A673 (cell line): ENCODE results near the gene BRSK2. TPM values are rescaled to one million over a fixed set of nuclear protein-coding genes. Genes with fewer than 3 reads are reported as not detected.

ENCODE experiments used
- BruUV-seq: library from RNA; stranded (reverse); fragments of 400-500 nt; replicated peaks from 2 replicates; lab custom pipeline; 2021; lab: Mats Ljungman, UMichigan
- CTCF ChIA-PET: fragments of 300-600 bp; sonication (Branson Sonifier 250); formaldehyde crosslinking; loops from one replicate; lab custom pipeline; 2022; ENCODE audit warnings: antibody characterized with exemption; lab: Charles Lee
- POLR2A ChIA-PET: fragments of 300-600 bp; sonication (Branson Sonifier 250); formaldehyde crosslinking; loops from one replicate; lab custom pipeline; 2022; ENCODE audit warnings: antibody characterized with exemption; ENCODE audit not compliant: low non-redundant PET; lab: Charles Lee
- DNase-seq: peaks from one replicate; pipeline ENCODE4 v3.0.0-alpha.2; 2015; ENCODE audit warnings: low spot score
- H3K27ac ChIP-seq: fragments of 200-600 bp; sonication (generic); 2 replicates; pipeline ENCODE4 v1.5.1; 2016; ENCODE audit warnings: mixed run types, low read depth, mild to moderate bottlenecking, mixed read lengths, antibody characterized with exemption, low read length; ENCODE audit not compliant: poor library complexity, severe bottlenecking
- H3K27me3 ChIP-seq: fragments of 200-600 bp; sonication (generic); replicated peaks from 2 replicates; pipeline ENCODE4 v1.6.1; 2017; ENCODE audit warnings: mixed run types, low read depth, mild to moderate bottlenecking, mixed read lengths, antibody characterized with exemption, low read length; ENCODE audit not compliant: insufficient read depth, poor library complexity
- H3K36me3 ChIP-seq: fragments of 200-600 bp; sonication (generic); 2 replicates; pipeline ENCODE4 v1.6.1; 2016; ENCODE audit warnings: mixed run types, mild to moderate bottlenecking, mixed read lengths, antibody characterized with exemption, low read length; ENCODE audit not compliant: insufficient read depth, poor library complexity, severe bottlenecking
- H3K4me1 ChIP-seq: fragments of 200-600 bp; sonication (generic); 2 replicates; pipeline ENCODE4 v1.6.1; 2017; ENCODE audit warnings: mixed run types, mild to moderate bottlenecking, mixed read lengths, antibody characterized with exemption, low read length; ENCODE audit not compliant: insufficient read depth, poor library complexity, severe bottlenecking
- H3K4me3 ChIP-seq: fragments of 200-600 bp; sonication (generic); 2 replicates; pipeline ENCODE4 v1.5.1; 2016; ENCODE audit warnings: low read depth, mixed run types, mild to moderate bottlenecking, mixed read lengths, low read length; ENCODE audit not compliant: poor library complexity, severe bottlenecking
- H3K9me3 ChIP-seq: fragments of 200-600 bp; sonication (generic); 2 replicates; pipeline ENCODE4 v1.6.1; 2016; ENCODE audit warnings: mixed run types, low read depth, mild to moderate bottlenecking, mixed read lengths, antibody characterized with exemption, low read length; ENCODE audit not compliant: poor library complexity, severe bottlenecking
- CTCF ChIP-seq: fragments of 300-800, 200-600 bp; sonication (generic); conservative IDR thresholded peaks from 2 replicates; pipeline ENCODE4 v1.5.1; 2017; ENCODE audit warnings: low read depth, mild to moderate bottlenecking, antibody characterized with exemption, low read length, moderate library complexity, mixed read lengths
- EZH2 ChIP-seq: fragments of 200-600 bp; sonication (generic); IDR thresholded peaks from 2 replicates; pipeline ENCODE4 v1.6.1; 2017; ENCODE audit warnings: borderline replicate concordance, low read depth, mild to moderate bottlenecking, mixed read lengths, antibody characterized with exemption, low read length; ENCODE audit not compliant: poor library complexity, severe bottlenecking
- intact Hi-C: fragments of 100-400 bp; cut with micrococcal nuclease; formaldehyde crosslinking; loops from one replicate; pipeline ENCODE4 v1.10.0; 2022; ENCODE audit not compliant: unreplicated experiment
- total RNA-seq: library from RNA; stranded (reverse); gene quantifications from 2 replicates; pipeline ENCODE4 v1.2.3, GENCODE V29; 2021

BRSK2 gene
- total RNA-seq, 1 experiment from 2014 or later, result 2.2 TPM

GRCh38 chr11:1455032-1455762, 65.5 kb downstream of the BRSK2 start:
- no peak overlapping the region for H3K27ac ChIP-seq
- no peak for DNase-seq
- H3K4me1 ChIP-seq, result no peaks in the 10 kb centered on the region
- TF ChIP-seq EZH2 (no peak), CTCF (no peak)
- H3K36me3 ChIP-seq, result no peaks in the 10 kb centered on the region
- intact Hi-C loops, result no loop called here
- ChIA-PET POLR2A (no interaction called here), CTCF (no interaction called here)
- H3K4me3 ChIP-seq, result no peak overlapping the region
- BruUV-seq, result no TSS peak
- H3K27me3 ChIP-seq, result no peaks in the 10 kb centered on the region
- H3K9me3 ChIP-seq, result no peaks in the 10 kb centered on the region

- Histone ChIP-seq H3K27ac (no peak overlapping the region), H3K9me3 (no peaks in the 10 kb centered on the region), H3K27me3 (no peaks in the 10 kb centered on the region), H3K36me3 (no peaks in the 10 kb centered on the region), H3K4me3 (no peak overlapping the region), H3K4me1 (no peaks in the 10 kb centered on the region)
- intact Hi-C loops, result no loop called here
- no peak for TF ChIP-seq EZH2
- TF ChIP-seq CTCF, result no peak
- no TSS peak for BruUV-seq
- no peak for DNase-seq
- ChIA-PET POLR2A (no interaction called here), CTCF (no interaction called here)
These were observed 66.0 kb downstream of the BRSK2 start for GRCh38 chr11:1455763-1456060.

GRCh38 chr11:1456176-1456575, 66.4 kb downstream of the BRSK2 start:
- Histone ChIP-seq H3K9me3 (no peaks in the 10 kb centered on the region), H3K27me3 (no peaks in the 10 kb centered on the region), H3K4me1 (no peaks in the 10 kb centered on the region), H3K4me3 (no peak overlapping the region), H3K36me3 (no peaks in the 10 kb centered on the region), H3K27ac (no peak overlapping the region)
- TF ChIP-seq EZH2, result no peak
- no peak for TF ChIP-seq CTCF
- intact Hi-C loops, result no loop called here
- ChIA-PET CTCF (no interaction called here), POLR2A (no interaction called here)
- no TSS peak for BruUV-seq
- DNase-seq, result no peak
